Activated CD4-positive, alpha-beta T cell treated with anti-CD3 and anti-CD28 coated beads for 4 hours (primary cell): ENCODE measurements around the gene STAT6.
"Not testable (repeated sequence)": the region's sequence is repeated elsewhere in the genome, so short reads cannot be mapped to it uniquely, and the experiment has no call there.

Experiments used
- DNase-seq, 2 donors: peaks; one replicate each; pipeline ENCODE4 v3.0.0-alpha.2; 2020

The STAT6 gene

DNA sequence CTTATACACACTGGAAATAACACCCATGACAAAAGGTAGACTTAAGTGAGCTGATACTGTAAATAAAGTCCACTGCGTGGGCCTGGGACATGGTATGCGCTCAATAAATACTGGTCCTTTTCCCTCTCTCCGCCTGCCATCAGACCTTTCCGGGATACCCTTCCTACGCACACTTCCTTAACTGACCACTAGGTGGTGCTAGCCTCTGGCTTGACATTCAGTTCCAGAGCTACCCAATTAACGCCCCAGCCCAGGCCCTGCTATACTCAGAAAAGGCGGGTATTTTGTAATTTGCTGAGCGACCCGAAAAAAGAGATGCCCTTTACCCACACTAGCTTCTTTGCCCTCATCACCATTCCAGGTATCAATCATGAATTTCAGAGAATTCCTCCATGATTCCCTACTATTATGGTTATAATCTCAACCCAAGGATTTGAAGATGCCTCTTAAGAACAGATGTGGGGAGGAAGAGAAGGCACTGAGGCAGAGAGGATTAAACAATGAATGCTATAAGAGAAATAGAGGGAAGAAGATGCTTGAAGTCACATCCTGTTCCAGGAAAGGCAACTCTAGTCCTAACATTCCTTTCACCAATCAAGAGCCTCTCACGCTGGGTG is 13.2 kb upstream of the STAT6 start:
- peak; percentile 69 to 81 for DNase-seq

DNA sequence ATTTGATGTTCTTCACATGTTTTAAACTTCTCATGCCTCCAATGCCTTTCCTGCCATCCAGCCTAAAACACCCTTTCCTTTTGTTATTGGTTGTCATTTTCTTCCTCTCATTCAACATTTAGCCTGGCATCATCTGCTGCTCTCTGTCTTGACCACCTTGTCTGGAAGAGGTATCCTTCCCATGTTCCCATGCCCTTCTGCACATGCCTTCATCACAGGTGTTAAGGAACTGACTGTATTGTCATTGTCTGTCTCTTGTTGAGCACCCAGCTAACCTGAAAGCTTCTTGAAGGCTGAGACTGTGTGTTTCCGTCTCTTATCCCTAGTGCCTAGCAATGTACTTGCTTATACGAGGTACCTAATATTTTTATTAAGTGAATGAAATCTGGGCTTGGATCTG is 12.7 kb upstream of the STAT6 start:
- DNase-seq, result no peak

DNA sequence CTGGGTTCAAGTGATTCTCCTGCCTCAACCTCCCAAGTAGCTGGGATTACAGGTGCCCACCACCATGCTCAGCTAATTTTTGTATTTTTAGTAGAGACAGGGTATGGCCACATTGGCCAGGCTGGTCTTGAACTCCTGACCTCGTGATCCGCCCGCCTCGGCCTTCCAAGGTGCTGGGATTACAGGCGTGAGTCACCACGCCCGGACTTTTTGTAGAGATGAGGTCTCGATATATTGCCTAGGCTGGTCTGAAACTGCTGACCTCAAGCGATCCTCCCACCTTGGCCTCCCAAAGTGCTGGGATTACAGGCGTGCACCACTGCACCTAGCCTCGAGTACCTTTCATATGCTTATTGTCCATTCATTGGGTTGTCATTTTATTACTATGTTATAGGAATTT is 9.6 kb upstream of the STAT6 start:
- not testable (repeated sequence) for DNase-seq

DNA sequence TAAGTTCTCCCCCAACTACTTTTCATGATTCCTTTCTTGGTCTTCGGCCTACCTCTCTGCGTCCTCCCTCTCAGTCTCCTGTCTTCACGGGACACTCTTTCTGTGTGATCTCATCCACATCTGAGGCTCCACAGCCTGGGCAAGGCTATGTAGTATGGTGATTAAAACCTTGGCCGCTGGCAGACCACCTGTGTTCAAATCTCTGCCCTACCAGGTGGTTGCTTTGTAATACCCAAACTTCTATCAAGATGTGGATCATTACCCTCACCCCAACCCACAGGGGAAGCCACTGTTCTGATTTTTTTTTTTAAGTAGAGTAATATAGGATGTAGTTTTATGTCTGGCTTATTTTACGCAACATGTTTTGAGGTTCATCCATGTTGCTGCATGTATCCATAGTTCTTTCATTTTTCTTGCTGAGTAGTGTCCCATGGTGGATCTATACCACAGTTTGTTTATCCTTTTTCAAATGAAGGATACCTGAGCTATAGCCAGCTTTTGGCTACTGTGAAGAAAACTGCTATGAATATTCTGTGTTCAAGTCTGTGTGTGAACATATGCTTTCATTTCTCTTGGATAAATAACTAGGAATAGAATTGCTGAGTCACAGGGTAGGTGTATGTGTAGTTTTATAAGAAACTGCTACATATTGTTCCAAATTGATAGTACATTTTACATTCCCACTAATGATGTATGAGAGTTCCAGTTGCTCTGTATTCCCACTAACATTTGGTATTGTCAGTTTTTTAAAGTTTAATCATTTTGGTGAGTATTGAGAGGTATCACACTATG is 8.3 kb upstream of the STAT6 start:
- DNase-seq, result no peak

DNA sequence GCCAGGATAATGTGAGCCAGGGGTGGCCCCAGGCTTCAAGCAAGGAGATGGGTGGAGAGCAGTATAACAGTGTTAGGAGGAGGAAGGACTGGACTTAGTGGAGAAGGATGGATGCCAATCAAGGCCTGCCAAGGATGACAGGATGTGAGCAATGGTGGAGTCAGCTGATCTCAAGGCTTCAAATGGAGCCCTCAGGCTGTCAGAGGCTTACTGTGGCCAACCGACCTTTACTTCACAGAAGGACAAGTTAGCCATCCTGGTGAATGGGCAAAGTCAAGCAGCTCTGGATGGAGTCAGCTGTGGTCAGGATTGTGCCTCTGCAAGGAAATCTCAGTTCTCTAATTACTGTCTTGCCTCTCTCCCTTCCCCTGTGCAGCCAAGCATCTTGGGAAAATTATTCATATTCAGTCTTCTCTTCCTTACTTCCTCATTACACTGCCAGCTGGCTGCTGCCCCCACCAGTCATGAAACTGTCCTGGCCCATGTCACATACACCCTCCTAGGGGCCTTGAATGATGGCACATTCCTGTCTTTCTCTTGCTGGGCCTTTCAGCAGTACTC is 7.6 kb upstream of the STAT6 start:
- DNase-seq, result no peak

DNA sequence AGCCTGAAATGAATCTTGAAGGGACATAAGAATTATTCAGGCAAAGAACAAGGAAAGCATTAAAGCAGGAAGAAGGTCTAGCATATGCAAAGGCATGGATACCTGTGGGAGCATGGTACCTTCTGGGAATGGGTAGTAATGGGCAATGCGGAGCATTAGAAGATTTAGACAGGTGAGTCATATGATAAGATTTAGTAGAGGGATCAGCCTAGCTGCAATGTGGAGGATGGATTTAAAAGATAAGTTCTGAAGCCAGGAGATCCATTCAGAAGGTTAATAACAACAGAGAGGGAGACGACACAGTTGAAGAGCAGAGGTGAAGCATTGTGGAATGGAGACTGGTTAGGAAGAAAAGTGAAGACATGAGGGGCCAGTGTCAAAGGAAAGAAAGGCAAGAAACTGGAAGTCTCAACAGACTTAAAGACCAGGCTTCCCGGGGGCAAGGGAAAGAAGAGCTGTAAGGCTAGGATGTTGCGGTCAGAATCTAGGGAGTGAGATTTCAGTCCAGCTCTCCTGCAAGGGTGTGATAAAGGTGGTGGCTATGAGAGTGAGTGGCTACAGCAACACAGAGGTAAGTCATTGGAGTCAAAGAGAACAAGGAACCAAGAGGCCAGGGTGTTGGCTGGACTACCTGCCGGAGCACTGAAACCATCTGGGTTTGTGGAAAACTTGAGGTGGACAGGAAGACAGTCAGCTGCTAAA is 5.6 kb upstream of the STAT6 start:
- no peak for DNase-seq

DNA sequence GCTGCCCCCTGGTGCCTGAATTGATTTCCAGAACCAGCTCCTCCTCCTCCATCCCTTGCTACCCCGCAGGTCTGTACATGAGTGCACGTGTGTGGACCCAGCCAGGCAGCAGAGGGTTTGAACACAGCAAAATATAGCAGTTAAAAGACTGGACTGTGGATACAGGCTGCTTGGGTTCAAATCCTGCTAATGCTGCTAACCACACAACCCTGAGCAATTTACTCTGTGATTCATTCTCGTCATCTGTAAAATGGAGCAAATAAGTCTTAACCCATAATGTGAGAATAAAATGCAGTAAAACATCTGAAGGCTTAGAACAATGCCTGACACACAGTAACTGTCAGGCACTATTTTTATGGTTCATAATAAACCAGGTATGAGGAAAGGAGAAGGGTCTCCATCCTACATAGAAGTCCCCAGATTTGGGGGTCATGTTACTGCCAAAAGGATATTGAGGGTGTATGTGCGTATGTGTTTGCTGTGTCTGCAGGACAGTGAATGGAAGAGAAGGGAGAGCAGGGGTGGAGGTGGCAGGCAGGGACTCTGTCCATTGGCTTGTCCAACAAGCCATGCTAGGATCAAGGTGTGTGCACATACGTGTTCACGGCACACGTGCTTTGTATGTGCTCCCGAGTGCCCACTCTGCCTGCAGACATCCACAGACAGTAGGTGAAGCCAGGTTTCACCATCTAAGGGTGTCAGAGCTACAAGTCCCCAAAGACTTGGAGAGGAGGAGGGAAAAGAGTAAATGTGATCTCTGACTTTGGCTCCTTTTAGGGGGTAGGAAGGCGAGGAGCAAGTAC is 1.5 kb upstream of the STAT6 start:
- no peak for DNase-seq

DNA sequence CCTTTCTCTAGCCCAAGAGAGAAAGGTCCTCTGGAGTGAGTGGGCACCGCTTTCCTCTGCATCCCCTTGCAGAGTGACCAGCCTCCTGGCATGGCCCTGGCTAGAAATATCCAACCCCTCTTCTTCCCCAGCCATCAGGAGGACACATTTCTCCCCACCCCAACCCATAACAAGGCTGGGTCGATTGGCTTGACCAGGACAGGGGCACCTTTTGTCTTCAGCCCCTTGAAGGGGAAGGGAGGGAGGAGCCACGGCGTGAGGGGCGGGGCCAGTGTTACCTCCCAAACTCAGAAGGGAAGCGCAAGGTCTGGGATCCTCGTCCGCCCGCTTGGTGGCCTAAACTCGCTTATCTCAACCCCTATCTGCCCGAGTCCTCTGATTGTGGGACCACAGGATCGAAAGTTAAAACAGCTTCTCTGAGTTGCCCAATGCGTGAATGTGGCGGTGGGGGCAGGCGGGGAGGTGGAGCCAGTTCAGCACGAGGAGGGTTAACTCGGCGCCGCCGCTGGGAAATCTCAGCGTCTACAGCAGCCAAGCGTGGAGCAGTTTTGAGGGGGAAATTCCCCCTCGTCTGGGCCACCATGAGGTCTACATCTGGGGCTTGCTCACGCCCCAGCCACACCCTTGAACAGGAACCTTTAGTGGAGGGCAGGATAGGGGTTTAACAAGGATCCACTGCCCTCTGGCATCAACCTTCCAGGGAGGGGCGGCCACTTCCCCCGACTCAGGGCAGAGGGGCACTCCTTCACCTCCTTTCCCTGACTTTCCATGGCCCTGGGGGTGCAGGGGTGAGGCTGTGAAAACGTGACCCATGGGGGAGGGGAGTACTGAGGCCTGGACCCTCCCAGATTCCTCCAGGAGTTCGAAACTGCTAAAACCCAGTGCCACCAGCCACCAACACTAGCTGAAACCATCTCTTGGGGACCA is 795 bp downstream of the STAT6 start:
- peak; percentile 77 to 78 for DNase-seq

DNA sequence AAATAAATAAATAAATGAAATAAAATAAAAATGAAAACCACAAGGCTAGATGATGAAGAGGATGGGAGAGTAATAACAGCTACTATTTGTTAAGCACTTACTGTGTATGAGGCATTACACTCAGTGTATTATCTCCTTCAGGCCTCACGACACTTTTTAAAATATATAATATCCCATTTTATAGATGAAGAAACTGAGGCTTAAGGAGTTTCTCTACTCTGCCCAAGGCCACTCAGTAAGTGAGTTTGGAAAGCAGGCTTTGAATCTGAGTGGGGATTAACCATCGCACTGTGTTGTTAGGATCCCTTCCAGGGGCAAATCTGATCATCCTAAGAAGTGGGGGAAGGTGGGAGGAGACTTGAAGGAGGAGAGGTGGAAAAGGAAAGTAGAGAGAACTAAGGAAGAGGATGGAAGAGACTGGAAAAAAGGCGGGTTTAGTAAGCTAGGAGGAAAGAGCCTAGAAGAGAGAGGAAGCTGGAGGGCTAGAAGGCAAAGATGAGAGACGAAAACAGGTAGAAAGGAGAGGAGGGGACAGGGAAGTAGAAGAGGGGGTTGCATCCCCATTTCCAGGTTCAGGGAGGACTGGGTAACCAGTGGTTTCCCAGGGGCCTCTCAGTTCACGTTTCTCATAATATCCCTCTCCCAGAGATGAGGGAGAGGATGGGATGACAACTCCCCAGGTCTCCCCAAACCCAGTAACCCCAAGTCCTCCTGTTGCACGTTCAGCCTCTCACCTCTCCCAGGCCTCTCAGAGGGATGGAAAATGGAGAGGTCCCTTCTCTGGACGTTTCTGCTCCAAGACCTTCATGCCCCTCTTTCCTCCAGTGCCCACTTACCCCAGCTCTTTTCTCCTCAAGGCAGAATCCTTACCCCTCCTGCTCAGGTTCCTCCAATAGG is 1.7 kb downstream of the STAT6 start:
- no peak for DNase-seq

DNA sequence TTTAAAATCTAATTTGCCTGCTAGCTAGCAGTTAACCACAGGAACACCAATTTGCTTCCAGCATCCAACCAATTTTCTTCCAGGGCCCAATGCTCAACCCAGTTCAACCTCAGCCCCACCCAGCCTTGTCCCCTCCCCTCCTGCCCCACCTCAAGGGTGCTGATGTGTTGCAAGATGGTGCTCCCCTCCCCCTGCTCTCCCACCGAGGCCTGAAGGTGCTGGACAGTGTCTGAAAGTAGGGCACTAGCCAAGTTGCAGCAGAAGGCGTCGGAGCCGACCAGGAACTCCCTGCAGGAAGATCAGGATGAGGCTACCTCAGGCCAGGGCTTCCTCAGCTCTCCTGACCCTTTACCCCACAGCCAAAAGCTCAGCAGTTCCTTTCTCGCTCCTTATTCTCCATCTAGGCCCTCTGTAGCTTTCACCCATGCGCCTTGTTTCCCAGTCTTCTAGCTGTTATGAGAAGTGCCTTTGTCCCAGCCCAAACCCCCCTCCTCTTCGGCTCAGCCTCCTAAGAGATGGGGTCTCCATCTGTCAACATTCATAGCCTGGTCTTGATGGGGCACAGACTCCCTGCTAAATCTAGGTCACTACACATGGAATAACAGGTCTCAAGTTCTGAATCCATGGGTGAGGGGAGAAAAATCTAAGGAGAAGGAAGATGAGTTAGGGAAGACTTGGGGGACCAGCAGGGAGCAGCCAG is 3.6 kb downstream of the STAT6 start:
- DNase-seq, result no peak

DNA sequence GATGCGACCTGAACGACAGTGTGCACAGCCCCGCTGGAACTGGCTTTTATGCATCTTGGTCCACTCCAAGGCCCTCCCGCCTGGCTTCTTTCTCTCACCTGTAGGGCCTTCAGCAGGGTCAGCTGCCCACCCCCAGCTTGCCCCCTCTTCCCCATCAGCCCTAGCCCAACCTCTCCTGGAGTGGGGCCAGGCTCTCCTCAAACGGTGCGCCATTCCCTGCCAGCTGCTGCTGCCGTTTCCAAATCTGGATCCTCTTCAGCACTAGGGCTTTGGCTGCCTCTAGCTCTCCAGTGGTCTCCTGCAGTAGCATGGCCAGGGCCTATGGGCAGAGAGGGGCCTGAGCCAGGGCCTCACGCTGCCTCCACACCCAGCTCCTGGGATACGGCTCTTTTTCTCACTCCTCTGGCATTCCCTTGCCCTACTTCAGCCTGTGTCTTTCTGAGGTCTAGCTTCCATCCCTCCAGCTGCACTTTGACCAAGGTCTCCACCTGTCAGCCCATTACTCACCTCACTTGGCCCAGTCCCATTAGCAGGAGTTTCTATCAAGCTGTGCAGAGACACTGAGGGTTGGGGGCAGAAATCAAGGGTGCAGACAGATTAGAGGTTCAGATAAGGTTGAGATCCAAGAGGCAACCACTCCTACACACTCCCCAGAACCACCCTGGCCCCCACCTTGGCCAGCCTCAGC is 5.0 kb downstream of the STAT6 start:
- no peak for DNase-seq

DNA sequence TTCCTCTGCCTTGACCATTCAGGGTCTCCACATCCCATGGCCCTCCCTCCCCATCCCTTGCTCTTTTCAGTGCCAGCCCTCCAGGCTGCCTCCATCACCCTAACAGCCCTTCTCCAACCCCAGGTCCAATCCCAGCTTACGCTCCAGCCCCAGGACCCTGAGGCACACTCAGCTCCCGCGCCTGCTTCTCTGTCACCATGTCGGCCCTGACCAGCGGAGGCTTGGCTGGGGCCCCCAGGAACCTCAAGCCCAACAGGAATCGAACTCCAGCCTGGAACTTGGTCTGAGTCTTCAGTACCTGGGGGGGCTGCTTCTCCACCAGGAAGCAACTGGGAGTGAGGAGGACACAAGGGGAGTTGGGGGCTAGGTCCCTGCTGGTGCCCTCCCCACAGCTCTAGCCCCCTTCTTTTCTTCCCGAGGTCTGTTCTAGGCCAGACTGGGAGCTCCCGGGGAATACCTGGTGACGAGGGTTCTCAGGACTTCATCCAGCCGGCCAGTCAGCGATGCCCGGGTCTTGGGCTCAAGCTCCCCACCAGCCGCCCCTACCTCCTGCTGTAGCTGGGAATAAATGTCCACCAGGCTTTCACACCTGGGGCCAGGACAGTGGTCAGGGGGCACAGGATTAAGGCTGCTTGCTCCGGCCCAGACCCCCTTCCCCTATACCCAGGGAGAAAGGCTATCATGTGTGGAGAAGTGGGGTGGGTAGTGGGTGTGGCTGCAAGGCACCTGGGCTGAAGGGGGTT is 6.0 kb downstream of the STAT6 start:
- DNase-seq, result no peak

DNA sequence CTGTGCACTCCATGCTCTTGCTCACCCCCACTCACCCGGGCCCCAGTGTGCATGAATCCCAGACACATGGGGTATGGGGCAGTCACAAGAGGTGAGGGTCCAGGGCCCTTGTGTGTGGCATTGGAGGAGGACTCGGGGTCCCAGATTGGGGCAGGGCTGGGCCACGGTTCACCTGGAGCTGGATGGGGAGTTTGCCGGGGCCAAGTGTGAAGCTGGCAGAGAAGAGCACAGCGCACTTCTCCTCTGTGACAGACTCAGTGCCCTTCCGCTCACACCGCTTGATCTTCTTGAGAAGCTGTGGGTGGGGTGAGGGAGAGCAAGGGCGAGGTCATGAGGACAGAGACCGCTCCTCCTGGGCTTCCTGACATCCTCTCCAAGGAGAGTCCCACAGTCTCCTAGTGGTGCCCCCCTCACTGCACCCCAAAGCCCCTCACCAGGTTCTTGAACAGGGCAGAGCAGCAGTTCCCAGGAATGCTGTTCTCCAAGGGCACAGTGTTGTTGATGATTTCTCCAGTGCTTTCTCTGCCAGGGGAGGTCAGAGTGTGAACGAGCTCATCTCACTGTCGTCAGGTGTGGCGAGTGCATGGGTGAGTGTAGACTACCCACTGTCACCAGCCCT is 6.8 kb downstream of the STAT6 start:
- no peak for DNase-seq

DNA sequence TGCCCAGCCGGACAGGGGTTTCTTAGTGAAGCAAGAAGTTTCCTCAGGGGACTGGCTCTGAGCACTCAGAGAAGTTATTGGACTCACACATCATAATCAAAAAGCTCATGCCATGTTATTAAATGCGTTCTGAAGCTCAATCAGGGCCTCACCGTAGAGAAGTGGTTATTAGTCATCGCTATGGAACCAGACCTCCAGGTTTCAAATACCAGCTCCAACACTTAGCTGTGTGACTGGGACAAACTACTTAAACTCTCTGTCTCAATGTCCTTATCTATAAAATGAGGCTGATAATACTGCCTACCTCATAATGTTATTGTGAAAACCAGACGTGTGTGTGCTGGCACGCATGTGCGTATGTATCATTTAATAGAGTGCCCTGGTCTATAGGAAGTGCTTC is 7.3 kb downstream of the STAT6 start:
- no peak for DNase-seq

DNA sequence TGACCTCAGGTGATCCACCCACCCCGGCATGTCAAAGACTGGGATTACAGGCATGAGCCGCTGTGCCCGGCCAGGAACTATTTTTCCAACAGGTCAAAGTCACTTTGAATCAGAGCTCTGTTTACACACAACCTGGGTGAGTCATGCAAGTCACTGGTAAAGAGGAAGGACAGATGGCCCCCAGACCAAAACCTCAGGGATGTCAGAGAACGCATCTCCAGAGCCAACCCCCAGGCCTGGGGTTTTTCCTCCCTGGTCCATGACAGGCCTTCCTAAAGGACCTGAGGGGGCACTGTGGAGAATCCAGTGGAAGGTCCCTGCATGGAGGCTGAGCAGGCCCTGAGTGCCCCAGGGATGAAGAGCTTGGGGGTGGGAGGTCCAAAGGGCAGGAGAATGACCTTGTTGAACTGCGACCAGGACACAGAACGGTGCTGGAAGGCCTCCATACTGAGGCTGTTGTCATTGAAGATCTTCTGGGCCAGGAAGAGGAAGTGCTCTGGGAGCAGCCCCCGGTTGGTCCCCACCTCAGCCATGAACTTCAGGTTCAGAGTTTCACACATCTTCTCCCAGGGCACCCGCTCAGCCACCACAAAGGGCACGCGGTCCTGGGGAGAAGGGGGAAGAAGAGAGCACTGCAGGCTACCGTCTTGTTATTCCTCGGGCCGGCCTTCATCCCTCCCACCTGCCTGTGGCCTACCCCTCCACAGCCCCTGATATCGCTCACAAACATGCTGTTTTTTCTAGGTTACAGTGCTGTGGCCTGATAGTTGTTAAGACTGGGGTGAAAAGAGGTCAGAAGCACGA is 9.1 kb downstream of the STAT6 start:
- no peak for DNase-seq

DNA sequence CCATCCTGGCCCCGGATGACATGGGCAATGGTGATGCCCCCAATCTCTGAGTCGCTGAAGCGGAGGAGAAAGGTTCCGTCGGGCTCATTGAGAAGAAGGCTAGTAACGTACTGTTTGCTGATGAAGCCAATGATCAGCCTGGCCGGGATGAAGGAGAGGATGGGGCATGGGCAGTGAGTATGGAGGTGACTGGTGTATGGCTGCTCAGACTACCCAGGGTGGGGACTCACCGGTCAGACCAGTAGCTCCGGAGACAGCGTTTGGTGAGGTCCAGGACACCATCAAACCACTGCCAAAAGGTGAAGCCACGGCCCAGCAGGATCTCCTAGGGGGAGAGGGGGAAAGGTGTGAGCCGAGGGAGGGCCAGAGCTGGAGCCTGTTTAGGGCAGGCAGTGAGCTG is 11.4 kb downstream of the STAT6 start:
- DNase-seq, result no peak

DNA sequence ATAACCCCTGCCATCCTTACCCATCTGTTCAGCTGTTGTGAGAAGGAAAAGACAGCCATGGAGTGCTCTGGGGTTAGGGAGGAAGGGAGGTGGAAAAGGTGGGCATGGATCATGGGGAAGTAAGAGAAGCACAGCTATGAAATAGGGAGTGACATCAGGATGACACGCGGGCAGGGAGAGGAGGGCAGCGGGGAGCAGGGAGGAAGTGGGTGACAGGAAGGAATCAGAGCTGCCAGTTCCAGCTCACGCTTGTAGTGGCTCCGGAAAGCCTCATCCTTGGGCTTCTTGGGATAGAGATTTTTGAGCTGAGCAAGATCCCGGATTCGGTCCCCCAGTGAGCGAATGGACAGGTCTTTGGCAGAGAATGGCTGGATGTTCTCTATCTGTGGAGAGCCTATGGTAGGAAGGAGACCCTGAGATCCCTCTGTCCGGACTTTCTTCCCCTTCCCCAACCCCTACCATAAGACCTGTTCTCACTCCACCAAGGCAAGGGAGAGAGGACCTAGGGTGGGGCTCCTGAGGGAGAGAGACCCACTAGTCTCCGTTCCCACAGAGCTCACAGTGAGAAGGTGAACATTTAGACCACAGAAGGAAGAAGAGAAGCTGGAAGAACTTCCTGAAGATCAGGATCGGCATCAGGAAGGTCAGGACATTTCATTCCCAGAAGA is 12.0 kb downstream of the STAT6 start:
- DNase-seq, result no peak
